ENCODE results near the gene GPR158.

Gene GPR158

DNA sequence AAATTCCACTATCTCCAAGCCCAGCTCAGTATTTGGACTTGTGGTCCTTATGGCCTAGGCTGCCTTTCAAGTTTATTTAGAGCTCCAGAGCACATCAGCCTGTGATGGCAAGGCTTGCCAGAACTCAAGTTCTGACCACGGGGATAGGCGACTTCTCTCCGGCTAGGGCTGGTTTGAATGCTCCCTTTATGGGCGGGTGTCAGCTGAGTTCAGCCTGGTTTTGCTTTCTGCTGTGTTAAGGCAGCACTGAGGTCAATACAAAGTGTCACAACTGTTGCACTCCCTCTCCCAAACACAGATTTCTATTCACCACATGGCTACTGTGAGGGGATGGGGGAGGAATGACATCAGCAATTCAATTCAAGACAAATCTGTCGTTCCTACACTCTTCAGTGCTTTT lies 441.1 kb downstream of the GPR158 start:
- no peak for DNase-seq

DNA sequence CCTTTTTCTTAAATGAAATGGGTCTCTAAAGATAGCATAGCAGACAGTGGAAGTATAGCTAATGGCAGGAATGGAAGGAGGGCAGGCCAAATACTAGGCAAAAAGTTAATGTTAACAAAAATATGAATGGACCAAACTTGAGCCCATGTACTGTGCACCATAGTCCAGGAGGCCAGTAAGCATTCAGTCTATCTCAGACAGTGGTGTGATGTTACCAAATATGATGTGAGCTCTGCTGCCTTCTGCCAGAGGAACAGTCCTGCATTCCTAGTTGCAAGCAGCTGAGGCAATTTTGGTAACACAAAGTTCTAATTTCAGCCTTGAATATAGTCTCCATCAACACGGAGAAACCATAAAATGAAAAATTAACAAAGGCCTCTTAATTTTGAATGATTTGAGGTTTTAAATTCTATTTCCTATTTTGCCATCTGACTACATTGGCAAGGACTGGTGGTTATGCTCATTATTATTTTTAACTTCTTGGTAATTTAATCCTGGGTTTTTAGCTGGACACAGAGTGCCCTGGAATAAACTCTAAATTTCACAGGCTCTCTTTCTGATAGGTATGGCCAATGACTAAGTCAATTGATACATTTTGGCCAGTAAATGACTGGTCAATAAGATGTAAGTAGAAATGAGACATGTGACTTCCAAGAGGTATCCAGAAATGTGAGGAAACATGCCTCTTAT lies 442.2 kb downstream of the GPR158 start:
- no peak for DNase-seq

DNA sequence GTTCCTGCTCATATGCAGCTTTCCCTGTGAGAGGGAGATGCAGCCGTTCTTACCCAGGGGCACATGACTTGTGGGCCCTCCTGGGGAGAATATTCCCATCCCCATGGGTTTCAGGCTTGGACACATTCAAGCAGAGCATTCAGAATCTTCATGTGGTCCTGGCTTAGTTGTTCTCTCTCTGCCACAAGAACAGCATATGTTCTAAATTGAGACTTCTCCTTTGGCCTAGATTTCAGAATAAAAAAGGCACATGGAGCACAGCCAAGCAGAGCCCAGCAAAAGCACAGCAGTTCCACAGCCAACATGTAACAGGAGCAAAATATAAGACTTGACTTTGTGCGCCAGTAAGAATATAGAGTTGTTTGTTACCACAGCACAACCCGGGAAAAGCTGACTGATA lies 452.8 kb downstream of the GPR158 start:
- DNase-seq = no peak

DNA sequence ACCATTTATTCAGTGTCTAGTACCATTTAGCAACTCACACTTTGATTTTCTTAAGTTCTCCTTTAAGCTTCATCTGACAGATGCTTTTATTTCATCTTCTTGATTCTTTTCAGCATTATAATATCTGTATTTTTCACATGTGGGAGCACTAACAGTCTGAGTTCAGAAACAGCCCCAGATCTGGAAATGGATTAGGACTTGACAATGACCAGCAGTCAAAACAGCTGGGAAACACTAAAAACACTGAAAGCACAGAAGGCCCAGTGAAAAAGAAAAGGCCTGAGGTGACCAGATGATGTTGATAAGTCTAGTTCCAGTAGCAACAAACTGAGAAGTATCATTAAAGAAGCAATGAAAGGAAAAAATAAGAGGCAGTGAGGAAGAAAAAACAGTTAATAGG lies 454.5 kb downstream of the GPR158 start:
- DNase-seq = no peak

DNA sequence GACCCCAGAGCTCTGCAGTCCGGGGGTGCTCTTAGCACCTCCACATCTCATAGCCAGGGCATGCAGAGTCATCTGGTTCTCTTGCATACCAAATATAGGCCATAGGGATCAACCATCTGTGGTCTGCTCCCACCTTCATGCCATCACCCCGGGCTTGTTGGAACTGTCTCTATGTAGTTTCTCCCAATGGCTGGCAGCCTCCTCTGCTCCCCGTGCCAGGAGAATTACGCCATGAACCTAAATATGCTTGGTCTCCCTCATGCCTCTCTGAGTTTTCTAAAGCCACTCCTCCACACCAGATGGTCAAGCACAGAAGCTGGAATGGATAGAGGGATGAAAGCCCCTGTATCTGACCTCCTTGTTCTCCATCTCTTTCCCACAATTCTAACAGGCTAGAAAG lies 456.7 kb downstream of the GPR158 start:
- DNase-seq = no peak

DNA sequence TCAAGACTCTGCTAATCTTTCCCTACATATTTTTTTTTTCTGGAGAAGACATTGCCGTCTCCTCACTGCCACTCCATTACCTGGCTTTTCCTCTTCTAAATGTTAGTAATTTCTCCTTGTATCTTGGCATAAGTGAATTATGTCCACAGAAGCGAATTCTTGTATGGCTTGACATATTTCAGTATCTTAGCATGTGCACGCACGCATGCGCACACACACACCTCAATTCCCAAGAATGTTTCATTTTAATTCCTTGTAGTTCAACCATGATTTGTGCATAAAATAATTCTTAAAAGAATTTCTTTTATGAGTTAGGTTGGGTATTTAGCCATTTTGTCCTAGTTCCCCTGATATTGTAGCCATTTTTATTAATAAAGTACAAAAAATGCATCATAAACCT lies 458.0 kb downstream of the GPR158 start:
- DNase-seq = no peak

DNA sequence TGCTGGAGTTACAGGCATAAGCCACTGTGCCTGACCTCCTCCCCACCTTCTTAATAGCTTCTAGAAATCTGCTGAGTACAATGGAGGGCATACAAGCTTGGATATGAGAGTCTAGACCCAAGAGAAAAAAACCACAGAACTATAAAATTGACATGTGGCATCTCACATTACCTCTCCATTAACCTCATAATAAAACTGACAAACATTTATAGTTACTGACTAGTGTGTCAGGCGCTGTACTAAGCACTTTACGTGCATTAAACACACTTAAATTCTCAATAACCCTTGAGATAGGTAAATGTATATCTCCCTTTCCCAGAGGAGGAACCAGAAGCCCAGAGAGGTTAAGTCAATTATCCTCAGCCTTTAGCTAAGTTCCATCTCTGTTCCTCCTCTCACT lies 458.7 kb downstream of the GPR158 start:
- DNase-seq = no peak

DNA sequence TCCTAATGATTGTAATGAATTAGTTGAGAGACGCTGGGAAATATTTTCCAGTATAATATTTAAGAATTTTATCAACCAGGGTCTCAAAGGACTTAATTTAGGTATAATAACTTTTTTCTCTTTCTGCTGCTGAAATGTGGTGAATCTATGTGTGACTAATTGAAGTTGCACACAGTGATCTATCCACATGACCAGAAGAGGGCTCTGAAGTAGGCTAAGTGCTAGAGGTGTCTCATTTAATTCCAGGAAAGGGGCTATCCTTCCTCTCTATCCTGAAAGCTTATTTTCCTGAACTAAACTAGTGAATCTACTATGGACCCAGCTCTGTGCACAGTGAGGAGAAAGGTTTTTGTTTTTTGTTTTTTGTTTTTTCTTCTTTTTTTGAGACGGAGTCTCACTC lies 464.8 kb downstream of the GPR158 start:
- no peak for DNase-seq

DNA sequence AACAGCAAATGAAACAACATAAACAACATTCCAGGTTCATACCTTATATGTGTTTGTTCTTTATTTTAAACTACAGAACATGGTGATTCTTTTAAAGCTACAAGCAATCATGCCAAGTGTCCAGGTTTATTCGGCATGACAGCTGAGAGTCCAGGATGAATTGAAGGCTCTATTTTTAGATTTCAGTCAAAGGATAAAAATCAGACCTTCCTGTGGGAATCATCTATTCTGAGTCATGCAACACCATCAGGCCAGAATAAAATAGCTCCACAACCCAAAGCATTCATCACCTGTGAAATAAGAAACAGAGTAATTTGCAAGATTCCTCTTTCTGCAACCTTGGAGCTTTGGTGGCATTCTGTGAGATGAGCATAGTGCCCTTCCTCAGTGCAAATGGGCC lies 466.8 kb downstream of the GPR158 start:
- no peak for DNase-seq

DNA sequence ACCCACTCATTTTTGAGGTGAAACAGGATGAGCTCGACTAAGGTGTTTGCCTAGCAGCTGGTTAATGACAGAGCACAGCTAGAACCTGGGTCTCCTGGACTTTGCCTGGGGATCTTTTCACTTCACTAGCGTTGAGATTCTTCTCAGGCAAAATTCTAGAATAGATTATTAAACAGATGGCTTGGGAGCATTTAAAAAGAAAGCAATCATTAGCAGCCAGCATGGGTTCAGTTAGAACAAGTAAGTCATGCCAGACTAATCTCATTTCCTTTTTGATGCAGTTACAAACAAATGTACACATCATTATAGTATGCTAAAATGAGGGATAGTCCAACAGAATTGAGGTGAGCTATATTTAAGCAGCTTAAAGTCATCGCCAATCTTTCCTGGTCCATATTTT lies 467.9 kb downstream of the GPR158 start:
- no peak for DNase-seq

DNA sequence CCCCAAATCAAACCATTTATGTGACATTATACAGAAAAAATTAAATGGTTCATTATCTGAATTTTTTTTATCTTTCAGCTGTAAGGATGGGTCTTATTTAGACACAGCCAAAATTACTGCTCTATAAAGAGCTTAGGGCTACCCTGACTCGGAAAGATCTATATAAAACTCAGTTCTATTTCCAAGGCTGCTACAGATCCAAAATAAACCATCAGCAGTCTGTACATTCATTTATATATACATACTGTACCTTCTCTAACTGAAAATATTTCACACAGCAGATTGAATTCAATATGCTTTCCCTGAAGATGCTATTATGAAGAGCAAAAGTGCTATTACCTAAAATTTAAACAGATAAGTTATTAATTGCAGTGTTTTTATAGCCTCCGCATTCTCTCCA lies 471.6 kb downstream of the GPR158 start:
- DNase-seq = no peak

DNA sequence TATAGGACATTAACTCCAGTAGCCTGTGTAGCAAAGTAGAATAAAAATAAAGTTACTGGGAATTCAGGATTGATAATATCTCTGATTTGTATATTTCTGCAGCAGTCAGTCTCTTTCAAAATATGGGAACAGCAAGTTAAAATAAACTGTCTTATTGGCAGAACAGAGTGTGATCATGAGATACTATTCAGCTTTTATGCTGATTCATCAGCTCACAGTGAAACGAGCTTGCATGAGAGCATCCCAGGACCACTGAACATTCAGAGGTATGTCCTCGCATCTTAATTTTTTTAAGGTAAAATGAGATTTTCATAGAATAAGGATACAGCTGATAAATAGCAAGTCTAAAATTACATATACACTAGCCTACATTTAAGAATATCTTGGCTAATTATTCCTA lies 476.7 kb downstream of the GPR158 start:
- no peak for DNase-seq

Measured in SW 1271 (cell line).